Fibroblast of skin of scalp (primary cell): ENCODE measurements around the gene TNKS2.
"Not testable (repeated sequence)": the region's sequence is repeated elsewhere in the genome, so short reads cannot be mapped to it uniquely, and the experiment has no call there.

Source experiments
- DNase-seq: peaks from one replicate; pipeline ENCODE4 v3.0.0-alpha.2; 2013

The TNKS2 gene

GRCh38 chr10:91797048-91797690 lies 1.1 kb upstream of the TNKS2 start:
- DNase-seq, result no peak

GRCh38 chr10:91798649-91799611 lies 704 bp downstream of the TNKS2 start:
- DNase-seq, result peak; percentile 37

GRCh38 chr10:91799612-91799975 lies 1.4 kb downstream of the TNKS2 start:
- no peak for DNase-seq

DNA sequence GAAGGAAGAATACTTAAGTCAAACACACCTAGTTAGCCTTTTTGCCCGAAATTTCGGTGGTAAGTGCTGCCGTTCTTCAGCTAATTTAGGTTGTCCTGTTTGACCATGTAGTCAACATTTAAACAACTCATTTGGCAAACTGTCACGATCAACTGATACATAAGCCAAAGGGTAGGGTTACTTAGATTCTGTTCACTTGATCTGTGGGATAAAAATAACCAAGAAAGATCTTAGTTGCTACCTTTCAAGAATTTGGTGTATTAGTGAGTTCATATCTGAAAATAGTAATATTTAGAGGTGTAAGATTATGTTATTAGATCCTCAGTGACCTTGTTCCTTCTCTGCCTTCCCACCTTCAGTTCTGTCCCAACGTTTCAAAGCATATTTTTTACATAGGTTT lies 2.0 kb downstream of the TNKS2 start:
- DNase-seq, result no peak

GRCh38 chr10:91800756-91801155 lies 2.5 kb downstream of the TNKS2 start:
- no peak for DNase-seq

- DNase-seq, result no peak
Measured at GRCh38 chr10:91803386-91804125, 5.3 kb downstream of the TNKS2 start.

DNA sequence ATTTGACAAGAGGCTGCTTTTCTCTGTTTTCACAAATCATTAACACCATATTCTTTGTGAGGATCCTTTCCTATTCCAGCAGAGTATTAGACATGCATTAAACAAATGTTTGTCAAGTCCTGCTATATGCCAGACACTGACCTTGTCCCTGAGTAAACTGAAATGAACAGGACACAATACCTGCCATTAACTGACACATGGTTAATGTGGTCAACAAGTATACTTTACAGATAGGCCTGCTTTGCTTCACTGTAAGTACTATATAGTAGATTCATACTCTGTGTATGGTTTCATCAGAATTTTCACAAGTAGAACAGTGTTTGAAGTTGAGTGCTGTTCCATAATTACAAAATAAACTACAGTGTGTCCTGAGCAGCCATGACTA lies 5.9 kb downstream of the TNKS2 start:
- no peak for DNase-seq

GRCh38 chr10:91805110-91805838 lies 7.0 kb downstream of the TNKS2 start:
- DNase-seq, result no peak

GRCh38 chr10:91807264-91807663 lies 9.0 kb downstream of the TNKS2 start:
- DNase-seq, result not testable (repeated sequence)

DNA sequence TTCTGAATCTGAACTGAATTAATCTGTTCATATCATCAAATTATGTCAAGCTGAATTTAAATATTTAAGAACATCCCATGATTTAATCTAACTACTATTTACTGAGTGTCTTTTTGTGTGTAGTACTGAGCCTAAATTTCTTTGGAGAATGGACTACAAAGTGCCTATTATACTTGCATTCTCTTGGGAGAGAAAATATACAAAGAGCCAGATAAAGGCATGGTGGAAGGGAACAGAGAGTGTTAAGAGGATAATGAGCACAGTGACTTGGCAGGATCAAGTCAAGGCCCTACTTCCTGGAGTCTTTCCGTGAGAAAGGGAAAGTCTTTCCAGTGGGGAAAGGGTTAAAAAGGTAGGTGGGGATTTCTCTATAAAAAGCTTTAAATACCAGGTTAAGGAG lies 15.0 kb downstream of the TNKS2 start:
- DNase-seq, result no peak

- no peak for DNase-seq
Measured at GRCh38 chr10:91816981-91817380, 18.8 kb downstream of the TNKS2 start.

- no peak for DNase-seq
Measured at GRCh38 chr10:91820144-91820543, 21.9 kb downstream of the TNKS2 start.

DNA sequence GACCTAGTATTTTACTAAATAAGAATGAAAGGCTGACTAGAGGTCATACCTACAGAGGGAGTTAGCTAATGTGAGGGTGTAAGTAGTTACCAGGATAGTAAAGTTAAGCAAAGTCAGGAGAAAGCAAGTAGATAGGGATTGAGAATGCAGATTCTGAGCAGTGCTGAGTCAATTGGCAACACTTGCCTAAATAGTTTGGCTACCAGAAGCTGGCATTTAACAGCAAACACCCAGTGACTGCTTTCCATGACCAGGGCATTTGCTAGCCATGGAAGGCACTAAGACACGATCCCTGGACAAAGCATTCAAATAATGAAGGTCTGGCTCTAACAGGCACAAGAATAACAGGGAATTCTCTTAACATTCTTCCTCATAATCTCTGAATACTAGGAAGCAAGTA lies 25.9 kb downstream of the TNKS2 start:
- DNase-seq, result no peak

DNA sequence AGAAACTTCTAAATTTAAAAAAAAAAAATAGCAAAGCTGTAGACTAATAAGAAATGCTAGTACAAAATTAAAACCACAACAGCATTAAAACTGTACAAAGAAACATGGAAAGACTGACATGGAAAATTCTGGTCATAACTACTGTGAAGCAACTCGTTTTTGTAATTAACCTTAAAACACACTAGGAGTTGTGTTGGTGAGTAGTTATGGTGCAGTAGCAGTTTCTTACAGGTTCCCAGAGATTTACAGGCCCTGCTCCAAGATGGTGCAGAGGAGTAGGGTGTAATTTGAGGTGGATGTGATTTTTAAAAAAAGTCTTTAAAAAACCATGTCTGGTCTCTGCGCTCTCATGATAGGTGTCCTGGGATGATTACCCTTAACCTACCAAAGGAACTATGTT lies 31.0 kb downstream of the TNKS2 start:
- no peak for DNase-seq

GRCh38 chr10:91838199-91838598 lies 40.0 kb downstream of the TNKS2 start:
- no peak for DNase-seq

- no peak for DNase-seq
Measured at GRCh38 chr10:91843083-91843482, 44.9 kb downstream of the TNKS2 start.

DNA sequence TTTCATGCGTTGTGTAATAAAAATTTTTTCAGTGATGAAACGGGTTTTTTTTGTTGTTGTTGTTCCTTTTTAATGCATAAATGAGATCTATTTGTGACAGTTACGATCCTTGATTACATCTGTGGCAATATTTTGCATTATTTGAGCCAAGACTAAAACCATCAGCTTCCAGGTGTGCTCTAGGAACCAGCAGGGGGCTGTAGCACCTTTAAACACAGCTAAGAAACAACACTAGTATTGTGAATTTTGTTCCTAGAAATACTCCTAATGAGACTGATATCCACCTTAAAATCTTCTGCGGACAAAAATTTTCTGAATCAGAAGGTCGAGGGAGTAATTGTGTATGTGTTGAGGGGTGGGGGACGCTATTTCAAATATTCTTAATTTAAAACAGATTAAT lies 58.4 kb downstream of the TNKS2 start:
- DNase-seq, result no peak

- no peak for DNase-seq
Measured at GRCh38 chr10:91860885-91861284, 62.7 kb downstream of the TNKS2 start.

DNA sequence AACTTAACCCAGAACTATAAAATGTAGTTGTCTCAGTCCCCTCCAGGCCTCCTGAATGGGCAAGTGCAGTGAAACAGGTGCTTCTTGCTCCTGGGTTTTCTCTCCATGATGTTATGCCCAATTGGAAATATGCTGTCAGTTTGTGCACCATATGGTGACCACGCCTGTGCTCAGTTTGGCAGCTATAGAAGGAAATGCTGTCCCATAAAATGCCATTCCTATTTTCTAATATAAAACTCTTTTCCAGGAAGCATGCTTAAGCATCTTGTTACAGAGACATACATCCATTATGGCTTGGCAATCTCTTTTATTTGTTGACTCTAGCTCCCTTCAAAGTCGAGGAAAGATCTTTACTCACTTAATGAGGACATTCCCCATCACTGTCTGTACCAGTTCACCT lies 65.9 kb downstream of the TNKS2 start:
- no peak for DNase-seq

DNA sequence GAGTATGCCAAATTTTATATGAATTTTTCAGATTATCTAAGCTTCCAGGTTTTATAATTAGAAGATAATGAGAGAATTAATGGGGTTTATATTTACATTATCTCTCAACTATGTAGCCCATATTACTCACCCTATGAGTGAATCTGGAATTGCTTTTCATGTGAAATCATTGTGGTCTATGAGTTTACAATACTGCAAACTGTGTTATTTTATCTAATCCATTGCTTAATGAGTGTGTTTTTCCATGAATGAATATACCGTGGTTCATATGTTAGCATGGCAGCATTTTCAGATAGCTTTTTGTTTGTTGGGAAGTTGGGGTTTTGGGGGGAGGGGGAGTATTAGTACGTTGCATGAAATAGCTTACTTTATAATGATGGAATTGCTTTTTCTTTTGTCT lies 66.5 kb downstream of the TNKS2 start:
- no peak for DNase-seq

DNA sequence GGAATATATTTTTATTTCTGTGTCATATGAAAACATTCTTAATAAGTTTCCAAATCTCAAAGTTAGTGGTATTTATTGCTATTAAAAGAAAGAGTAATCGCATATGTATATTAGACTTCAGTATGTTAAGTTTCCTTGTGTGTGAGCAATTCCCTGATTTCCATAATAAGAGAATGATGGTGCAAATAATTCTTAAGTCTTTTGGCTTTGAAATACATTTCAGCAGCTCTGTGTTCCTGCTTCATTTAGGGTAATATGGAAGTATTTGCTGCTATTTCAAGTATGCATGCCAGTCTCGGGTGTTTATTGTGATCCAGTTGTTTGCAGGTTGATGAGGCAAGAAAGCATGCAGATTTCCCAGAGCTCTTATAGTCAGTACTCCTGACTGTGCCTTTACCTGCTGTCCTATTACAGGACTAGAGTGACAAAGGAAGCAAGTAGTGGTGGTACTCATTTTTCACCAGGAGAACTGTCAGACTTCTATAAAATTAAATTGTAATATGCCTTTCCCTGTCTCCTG lies 67.4 kb downstream of the TNKS2 start:
- DNase-seq, result no peak

GRCh38 chr10:91875156-91875555 lies 76.9 kb downstream of the TNKS2 start:
- no peak for DNase-seq

DNA sequence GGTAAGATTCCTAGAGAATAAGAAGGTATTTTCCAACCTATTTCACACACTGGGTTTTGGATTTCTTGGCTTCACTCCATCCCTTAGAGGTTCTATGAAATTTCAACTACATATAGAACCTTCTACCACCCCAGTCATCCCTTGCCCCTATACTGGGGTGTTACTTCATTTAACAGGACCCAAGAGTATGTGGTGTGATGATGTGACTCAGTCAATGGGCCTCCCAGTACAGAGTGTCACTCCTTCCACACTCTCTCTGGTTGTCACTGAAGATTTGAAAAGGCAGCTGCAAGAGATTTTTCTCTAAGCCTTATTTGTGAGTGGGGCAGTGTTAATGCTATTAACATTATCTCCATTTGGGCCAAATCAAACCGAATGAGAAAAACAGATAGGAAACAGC lies 77.6 kb downstream of the TNKS2 start:
- DNase-seq, result no peak
